GM23338 (cell line): Measurements from ENCODE around the gene CD177. TPM values are rescaled to one million over a fixed set of nuclear protein-coding genes. Genes with fewer than 3 reads are reported as not detected.
A peak's percentile ranks its signal among the peaks of the same experiment; 100 is the strongest.

Experiments
- ATAC-seq: fragments of 200-7000 bp; cut with Tn5 transposase; 3 replicates; pipeline ENCODE4 v1.9.1; 2020
- DNase-seq: peaks from one replicate; pipeline ENCODE4 v3.0.0-alpha.2; 2015; ENCODE audit warnings: low spot score
- H2AFZ ChIP-seq: fragments of 200-600 bp; sonication (generic); 2 replicates; pipeline ENCODE4 v1.8.0; 2016; ENCODE audit warnings: antibody characterized with exemption, mild to moderate bottlenecking, moderate library complexity
- H3F3A ChIP-seq: fragments of 200-600 bp; sonication (generic); replicated peaks from 2 replicates; pipeline ENCODE4 v1.8.0; 2017; ENCODE audit warnings: antibody characterized with exemption, mixed run types, low read depth
- H3K27ac ChIP-seq: fragments of 200-600 bp; sonication (generic); 2 replicates; pipeline ENCODE4 v1.6.1; 2016; ENCODE audit warnings: low read depth
- H3K27me3 ChIP-seq: fragments of 200-600 bp; sonication (generic); 2 replicates; pipeline ENCODE4 v1.8.0; 2016; ENCODE audit warnings: mild to moderate bottlenecking, mixed run types, moderate library complexity; ENCODE audit not compliant: insufficient read depth
- H3K36me3 ChIP-seq: fragments of 200-600 bp; sonication (generic); 2 replicates; pipeline ENCODE4 v1.8.0; 2016; ENCODE audit warnings: mild to moderate bottlenecking; ENCODE audit not compliant: insufficient read depth
- H3K4me1 ChIP-seq: fragments of 200-600 bp; sonication (generic); 2 replicates; pipeline ENCODE4 v1.8.0; 2016; ENCODE audit warnings: mild to moderate bottlenecking, moderate library complexity; ENCODE audit not compliant: insufficient read depth
- H3K4me2 ChIP-seq: fragments of 200-600 bp; sonication (generic); 2 replicates; pipeline ENCODE4 v1.7.1; 2017; ENCODE audit warnings: mixed run types
- H3K4me3 ChIP-seq: fragments of 200-600 bp; sonication (generic); 2 replicates; pipeline ENCODE4 v1.6.1; 2016; ENCODE audit warnings: mixed run types
- H3K79me2 ChIP-seq: fragments of 200-600 bp; sonication (generic); replicated peaks from 2 replicates; pipeline ENCODE4 v1.8.0; 2017; ENCODE audit warnings: mild to moderate bottlenecking; ENCODE audit not compliant: insufficient read depth
- H3K9me2 ChIP-seq: fragments of 200-600 bp; sonication (generic); 2 replicates; pipeline ENCODE4 v1.8.0; 2017; ENCODE audit not compliant: insufficient read depth
- H4K20me1 ChIP-seq: fragments of 200-600 bp; sonication (generic); replicated peaks from 2 replicates; pipeline ENCODE4 v1.8.0; 2017; ENCODE audit warnings: mild to moderate bottlenecking; ENCODE audit not compliant: insufficient read depth
- H3K27ac Mint-ChIP-seq: 2 replicates; pipeline ENCODE4 v1.8.0; 2020; ENCODE audit warnings: inconsistent platforms, mild to moderate bottlenecking, moderate library complexity, mixed read lengths
- H3K27me3 Mint-ChIP-seq: 3 replicates; pipeline ENCODE4 v1.8.0; 2022; ENCODE audit warnings: low read depth, mild to moderate bottlenecking, moderate library complexity, mixed read lengths, inconsistent platforms; ENCODE audit not compliant: insufficient read depth, poor library complexity
- H3K36me3 Mint-ChIP-seq: 3 replicates; pipeline ENCODE4 v1.8.0; 2021; ENCODE audit warnings: low read depth, mild to moderate bottlenecking, inconsistent platforms, moderate library complexity, mixed read lengths
- H3K4me1 Mint-ChIP-seq: 3 replicates; pipeline ENCODE4 v1.8.0; 2020; ENCODE audit warnings: mild to moderate bottlenecking, inconsistent platforms, mixed read lengths
- H3K4me3 Mint-ChIP-seq: 3 replicates; pipeline ENCODE4 v1.8.0; 2021; ENCODE audit warnings: moderate library complexity, mild to moderate bottlenecking, inconsistent platforms, mixed read lengths
- H3K9me3 Mint-ChIP-seq: 3 replicates; pipeline ENCODE4 v1.8.0; 2020; ENCODE audit warnings: moderate library complexity, mild to moderate bottlenecking, inconsistent platforms, mixed read lengths
- CREB1 ChIP-seq: fragments of 250-450 bp; sonication (Bioruptor Pico); IDR thresholded peaks from 2 replicates; pipeline ENCODE4 v1.5.0; 2020; ENCODE audit warnings: low read depth, mild to moderate bottlenecking, moderate library complexity
- EZH2phosphoT487 ChIP-seq: fragments of 200-600 bp; sonication (generic); IDR thresholded peaks from one replicate; pipeline ENCODE4 v1.8.1; 2018; ENCODE audit warnings: antibody characterized with exemption; ENCODE audit not compliant: unreplicated experiment
- JUNB ChIP-seq: IDR thresholded peaks from one replicate; pipeline ENCODE4 v1.6.1; 2016; ENCODE audit warnings: antibody characterized with exemption; ENCODE audit not compliant: unreplicated experiment
- NANOG ChIP-seq: IDR thresholded peaks from 2 replicates; pipeline ENCODE4 v1.6.1; 2016; ENCODE audit warnings: antibody characterized with exemption, borderline replicate concordance
- POLR2AphosphoS5 ChIP-seq: IDR thresholded peaks from 2 replicates; pipeline ENCODE4 v1.6.1; 2016; ENCODE audit warnings: antibody characterized with exemption, low read depth
- STAT1 ChIP-seq: IDR thresholded peaks from one replicate; pipeline ENCODE4 v1.6.1; 2016; ENCODE audit warnings: antibody characterized with exemption; ENCODE audit not compliant: unreplicated experiment
- ZNF331 ChIP-seq: fragments of 250-450 bp; sonication (Bioruptor Pico); IDR thresholded peaks from 2 replicates; pipeline ENCODE4 v1.5.0; 2020; ENCODE audit warnings: low read depth, mild to moderate bottlenecking, moderate library complexity
- polyA plus RNA-seq: library from polyadenylated mRNA; unstranded; fragments of >200 nt; fragmentation: Nextera tagmentation; extraction: Ambion mirVana; gene quantifications from 2 replicates; pipeline ENCODE4 v1.2.1, GENCODE V29; 2016
- total RNA-seq: library from RNA; depleted of rRNA; stranded (reverse); fragments of >200 nt; shearing (Covaris generic); gene quantifications from 2 replicates; pipeline ENCODE4 v1.2.3, GENCODE V29; 2014
- TF ChIP-seq, protein P1 (sequence below), 2 experiments: fragments of 200-600 bp in 1 of 2; sonication (generic) in 1 of 2; conservative IDR thresholded peaks; 2 replicates each; pipeline versions ENCODE4 v1.5.1 to v1.6.1; 2016 to 2017; ENCODE audit warnings: antibody characterized with exemption in 2 of 2, low read depth in 2 of 2, mild to moderate bottlenecking in 2 of 2, moderate library complexity in 1 of 2
- TF ChIP-seq, protein P2 (sequence below): IDR thresholded peaks from 2 replicates; pipeline ENCODE4 v1.6.1; 2016; ENCODE audit warnings: antibody characterized with exemption
- TF ChIP-seq, protein P3 (sequence below): fragments of 250-450 bp; sonication (Bioruptor Pico); IDR thresholded peaks from 2 replicates; pipeline ENCODE4 v1.5.0; 2020; ENCODE audit warnings: mild to moderate bottlenecking, moderate library complexity

The CD177 gene
- total and polyA plus RNA-seq, 2 experiments from 2014 or later = 0.50 to 0.90 TPM

DNA sequence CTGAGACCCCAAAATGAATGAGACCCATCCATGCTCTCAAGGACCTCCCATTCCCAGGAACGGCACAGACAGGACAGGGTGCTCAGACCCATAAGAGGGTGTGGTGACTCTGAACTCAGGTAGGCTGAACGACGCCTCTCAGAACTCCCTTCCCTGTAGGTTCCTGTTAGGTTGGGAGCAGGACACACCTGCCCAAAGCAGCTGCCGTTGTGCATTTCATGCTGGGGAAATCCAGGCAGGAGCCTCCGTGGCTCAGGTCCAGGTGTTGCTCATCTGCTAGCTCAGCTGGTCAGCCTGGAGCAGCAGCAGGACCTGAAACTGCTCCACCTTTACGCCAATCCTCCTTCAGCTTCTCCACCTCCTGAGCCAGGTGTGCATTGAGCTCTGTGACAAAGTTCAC lies 42.1 kb downstream of the CD177 start:
- H3K9me3 Mint-ChIP-seq = peaks cover 2% of the 10 kb centered on the region; the same call in 1 of the 3 replicates
- no peak overlapping the region for H3K4me3 Mint-ChIP-seq
- H3F3A ChIP-seq = no peaks in the 10 kb centered on the region
- no peak for TF ChIP-seq STAT1
- no peak for DNase-seq
- H3K79me2 ChIP-seq = no peaks in the 10 kb centered on the region
- H3K27me3 ChIP-seq = no peaks in the 10 kb centered on the region
- H3K4me2 ChIP-seq = no peak overlapping the region
- no peaks in the 10 kb centered on the region for H3K9me2 ChIP-seq
- 0 out of 2 replicates have a peak overlapping the region, but pooled peaks have one; percentile 38 for H2AFZ ChIP-seq
- H3K4me1 ChIP-seq = no peaks in the 10 kb centered on the region
- H3K36me3 ChIP-seq = no peaks in the 10 kb centered on the region
- H3K4me1 Mint-ChIP-seq = no peaks in the 10 kb centered on the region
- H3K4me3 ChIP-seq = no peak overlapping the region
- H3K27ac Mint-ChIP-seq = no peak overlapping the region
- no peaks in the 10 kb centered on the region for H4K20me1 ChIP-seq
- H3K27me3 Mint-ChIP-seq = peaks cover 5% of the 10 kb centered on the region
- no peak overlapping the region for H3K27ac ChIP-seq
- ATAC-seq = no peak
- H3K36me3 Mint-ChIP-seq = no peaks in the 10 kb centered on the region

DNA sequence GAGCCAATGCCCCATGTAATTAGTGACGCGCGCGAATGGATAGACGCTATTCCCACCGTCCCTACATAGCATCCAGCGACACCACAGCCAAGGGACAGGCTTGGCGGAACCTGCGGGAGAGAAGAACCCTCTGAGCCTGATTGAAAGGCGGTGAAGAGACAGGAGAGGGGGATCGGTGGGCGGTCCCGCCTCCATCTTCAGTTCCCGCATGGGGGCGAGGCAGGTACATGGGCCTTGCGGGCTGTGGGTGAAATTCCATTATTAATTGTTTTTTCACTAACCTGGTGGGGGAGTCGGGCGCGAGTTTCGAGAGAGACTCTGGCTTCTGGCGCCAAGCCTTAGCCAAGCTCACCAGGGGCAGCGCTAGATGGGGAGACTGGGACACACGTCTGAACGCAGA lies 52.8 kb downstream of the CD177 start:
- Mint-ChIP-seq H3K27ac (no peak overlapping the region), H3K4me1 (peaks cover 6% of the 10 kb centered on the region; the same call in 1 of the 3 replicates), H3K27me3 (peaks cover 10% of the 10 kb centered on the region), H3K4me3 (no peak overlapping the region), H3K36me3 (no peaks in the 10 kb centered on the region), H3K9me3 (no peaks in the 10 kb centered on the region; the same call in 1 of the 3 replicates)
- Histone ChIP-seq H3K9me2 (no peaks in the 10 kb centered on the region), H3F3A (0 out of 2 replicates have a peak, but pooled peaks cover 3% of the 10 kb centered on the region), H3K4me3 (peak overlapping the region; percentile 33; the same call in 1 of the 2 replicates), H3K36me3 (no peaks in the 10 kb centered on the region), H3K27me3 (no peaks in the 10 kb centered on the region), H3K4me1 (no peaks in the 10 kb centered on the region), H4K20me1 (no peaks in the 10 kb centered on the region), H3K79me2 (no peaks in the 10 kb centered on the region), H3K4me2 (peak overlapping the region; percentile 60; the same call in 1 of the 2 replicates), H3K27ac (no peak overlapping the region), H2AFZ (peak overlapping the region; percentile 83)
- DNase-seq = peak; percentile 64
- peak; percentile 70 for ATAC-seq
- TF ChIP-seq ZNF331 (CRISPR knock-in tag) = no peak
- TF ChIP-seq, protein P1, sequence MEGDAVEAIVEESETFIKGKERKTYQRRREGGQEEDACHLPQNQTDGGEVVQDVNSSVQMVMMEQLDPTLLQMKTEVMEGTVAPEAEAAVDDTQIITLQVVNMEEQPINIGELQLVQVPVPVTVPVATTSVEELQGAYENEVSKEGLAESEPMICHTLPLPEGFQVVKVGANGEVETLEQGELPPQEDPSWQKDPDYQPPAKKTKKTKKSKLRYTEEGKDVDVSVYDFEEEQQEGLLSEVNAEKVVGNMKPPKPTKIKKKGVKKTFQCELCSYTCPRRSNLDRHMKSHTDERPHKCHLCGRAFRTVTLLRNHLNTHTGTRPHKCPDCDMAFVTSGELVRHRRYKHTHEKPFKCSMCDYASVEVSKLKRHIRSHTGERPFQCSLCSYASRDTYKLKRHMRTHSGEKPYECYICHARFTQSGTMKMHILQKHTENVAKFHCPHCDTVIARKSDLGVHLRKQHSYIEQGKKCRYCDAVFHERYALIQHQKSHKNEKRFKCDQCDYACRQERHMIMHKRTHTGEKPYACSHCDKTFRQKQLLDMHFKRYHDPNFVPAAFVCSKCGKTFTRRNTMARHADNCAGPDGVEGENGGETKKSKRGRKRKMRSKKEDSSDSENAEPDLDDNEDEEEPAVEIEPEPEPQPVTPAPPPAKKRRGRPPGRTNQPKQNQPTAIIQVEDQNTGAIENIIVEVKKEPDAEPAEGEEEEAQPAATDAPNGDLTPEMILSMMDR (conservative IDR thresholded peaks at IDR 0.05; ENCODE audit: low read depth in 2 of 2) = no peak; a peak in 1 of 4 replicates
- TF ChIP-seq, protein P2, sequence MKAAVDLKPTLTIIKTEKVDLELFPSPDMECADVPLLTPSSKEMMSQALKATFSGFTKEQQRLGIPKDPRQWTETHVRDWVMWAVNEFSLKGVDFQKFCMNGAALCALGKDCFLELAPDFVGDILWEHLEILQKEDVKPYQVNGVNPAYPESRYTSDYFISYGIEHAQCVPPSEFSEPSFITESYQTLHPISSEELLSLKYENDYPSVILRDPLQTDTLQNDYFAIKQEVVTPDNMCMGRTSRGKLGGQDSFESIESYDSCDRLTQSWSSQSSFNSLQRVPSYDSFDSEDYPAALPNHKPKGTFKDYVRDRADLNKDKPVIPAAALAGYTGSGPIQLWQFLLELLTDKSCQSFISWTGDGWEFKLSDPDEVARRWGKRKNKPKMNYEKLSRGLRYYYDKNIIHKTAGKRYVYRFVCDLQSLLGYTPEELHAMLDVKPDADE = no peak
- no peak for TF ChIP-seq CREB1 (CRISPR knock-in tag)
- TF ChIP-seq POLR2AphosphoS5 = no peak
- no peak for TF ChIP-seq NANOG
- TF ChIP-seq STAT1 = no peak
- TF ChIP-seq EZH2phosphoT487 = no peak
- TF ChIP-seq, protein P3, sequence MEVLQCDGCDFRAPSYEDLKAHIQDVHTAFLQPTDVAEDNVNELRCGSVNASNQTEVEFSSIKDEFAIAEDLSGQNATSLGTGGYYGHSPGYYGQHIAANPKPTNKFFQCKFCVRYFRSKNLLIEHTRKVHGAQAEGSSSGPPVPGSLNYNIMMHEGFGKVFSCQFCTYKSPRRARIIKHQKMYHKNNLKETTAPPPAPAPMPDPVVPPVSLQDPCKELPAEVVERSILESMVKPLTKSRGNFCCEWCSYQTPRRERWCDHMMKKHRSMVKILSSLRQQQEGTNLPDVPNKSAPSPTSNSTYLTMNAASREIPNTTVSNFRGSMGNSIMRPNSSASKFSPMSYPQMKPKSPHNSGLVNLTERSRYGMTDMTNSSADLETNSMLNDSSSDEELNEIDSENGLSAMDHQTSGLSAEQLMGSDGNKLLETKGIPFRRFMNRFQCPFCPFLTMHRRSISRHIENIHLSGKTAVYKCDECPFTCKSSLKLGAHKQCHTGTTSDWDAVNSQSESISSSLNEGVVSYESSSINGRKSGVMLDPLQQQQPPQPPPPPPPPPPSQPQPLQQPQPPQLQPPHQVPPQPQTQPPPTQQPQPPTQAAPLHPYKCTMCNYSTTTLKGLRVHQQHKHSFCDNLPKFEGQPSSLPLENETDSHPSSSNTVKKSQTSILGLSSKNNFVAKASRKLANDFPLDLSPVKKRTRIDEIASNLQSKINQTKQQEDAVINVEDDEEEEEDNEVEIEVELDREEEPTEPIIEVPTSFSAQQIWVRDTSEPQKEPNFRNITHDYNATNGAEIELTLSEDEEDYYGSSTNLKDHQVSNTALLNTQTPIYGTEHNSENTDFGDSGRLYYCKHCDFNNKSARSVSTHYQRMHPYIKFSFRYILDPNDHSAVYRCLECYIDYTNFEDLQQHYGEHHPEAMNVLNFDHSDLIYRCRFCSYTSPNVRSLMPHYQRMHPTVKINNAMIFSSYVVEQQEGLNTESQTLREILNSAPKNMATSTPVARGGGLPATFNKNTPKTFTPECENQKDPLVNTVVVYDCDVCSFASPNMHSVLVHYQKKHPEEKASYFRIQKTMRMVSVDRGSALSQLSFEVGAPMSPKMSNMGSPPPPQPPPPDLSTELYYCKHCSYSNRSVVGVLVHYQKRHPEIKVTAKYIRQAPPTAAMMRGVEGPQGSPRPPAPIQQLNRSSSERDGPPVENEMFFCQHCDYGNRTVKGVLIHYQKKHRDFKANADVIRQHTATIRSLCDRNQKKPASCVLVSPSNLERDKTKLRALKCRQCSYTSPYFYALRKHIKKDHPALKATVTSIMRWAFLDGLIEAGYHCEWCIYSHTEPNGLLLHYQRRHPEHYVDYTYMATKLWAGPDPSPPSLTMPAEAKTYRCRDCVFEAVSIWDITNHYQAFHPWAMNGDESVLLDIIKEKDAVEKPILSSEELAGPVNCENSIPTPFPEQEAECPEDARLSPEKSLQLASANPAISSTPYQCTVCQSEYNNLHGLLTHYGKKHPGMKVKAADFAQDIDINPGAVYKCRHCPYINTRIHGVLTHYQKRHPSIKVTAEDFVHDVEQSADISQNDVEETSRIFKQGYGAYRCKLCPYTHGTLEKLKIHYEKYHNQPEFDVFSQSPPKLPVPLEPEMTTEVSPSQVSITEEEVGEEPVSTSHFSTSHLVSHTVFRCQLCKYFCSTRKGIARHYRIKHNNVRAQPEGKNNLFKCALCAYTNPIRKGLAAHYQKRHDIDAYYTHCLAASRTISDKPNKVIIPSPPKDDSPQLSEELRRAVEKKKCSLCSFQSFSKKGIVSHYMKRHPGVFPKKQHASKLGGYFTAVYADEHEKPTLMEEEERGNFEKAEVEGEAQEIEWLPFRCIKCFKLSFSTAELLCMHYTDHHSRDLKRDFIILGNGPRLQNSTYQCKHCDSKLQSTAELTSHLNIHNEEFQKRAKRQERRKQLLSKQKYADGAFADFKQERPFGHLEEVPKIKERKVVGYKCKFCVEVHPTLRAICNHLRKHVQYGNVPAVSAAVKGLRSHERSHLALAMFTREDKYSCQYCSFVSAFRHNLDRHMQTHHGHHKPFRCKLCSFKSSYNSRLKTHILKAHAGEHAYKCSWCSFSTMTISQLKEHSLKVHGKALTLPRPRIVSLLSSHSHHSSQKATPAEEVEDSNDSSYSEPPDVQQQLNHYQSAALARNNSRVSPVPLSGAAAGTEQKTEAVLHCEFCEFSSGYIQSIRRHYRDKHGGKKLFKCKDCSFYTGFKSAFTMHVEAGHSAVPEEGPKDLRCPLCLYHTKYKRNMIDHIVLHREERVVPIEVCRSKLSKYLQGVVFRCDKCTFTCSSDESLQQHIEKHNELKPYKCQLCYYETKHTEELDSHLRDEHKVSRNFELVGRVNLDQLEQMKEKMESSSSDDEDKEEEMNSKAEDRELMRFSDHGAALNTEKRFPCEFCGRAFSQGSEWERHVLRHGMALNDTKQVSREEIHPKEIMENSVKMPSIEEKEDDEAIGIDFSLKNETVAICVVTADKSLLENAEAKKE (CRISPR knock-in tag) = no peak
- no peak for TF ChIP-seq JUNB
